Astrocyte (in vitro differentiated cells and primary cell): ENCODE results near the gene SLC16A7.

ENCODE experiments used
- CTCF ChIP-seq: IDR thresholded peaks from 2 replicates; pipeline ENCODE4 v1.5.1; 2011; ENCODE audit warnings: low read depth, mild to moderate bottlenecking, inconsistent platforms, low read length, moderate library complexity; ENCODE audit not compliant: insufficient read depth
- EZH2 ChIP-seq: IDR thresholded peaks from 2 replicates; pipeline ENCODE4 v1.6.1; 2012; ENCODE audit warnings: mild to moderate bottlenecking, low read length, inconsistent platforms; ENCODE audit not compliant: insufficient read depth

DNA sequence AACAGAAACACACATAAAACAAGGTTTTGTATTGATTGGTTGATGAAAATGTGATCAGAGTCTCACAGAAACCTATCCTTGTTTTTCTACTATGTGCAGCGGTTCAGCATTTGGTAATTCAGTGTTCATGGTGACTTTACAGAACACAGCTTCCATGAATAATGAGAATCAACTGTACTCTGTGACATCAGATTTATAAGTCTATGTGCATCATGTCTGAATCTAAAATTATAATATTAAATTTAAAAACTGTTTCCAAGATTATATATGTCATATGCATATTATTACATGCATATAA lies 104.3 kb downstream of the SLC16A7 start:
- TF ChIP-seq CTCF: no peak
- no peak for TF ChIP-seq EZH2
